Inferior parietal cortex (tissue), 1 donor: ENCODE data around the gene PTRHD1.
"Not testable (repeated sequence)": the region's sequence is repeated elsewhere in the genome, so short reads cannot be mapped to it uniquely, and the experiment has no call there.

Source experiments
- DNase-seq: peaks from one replicate; pipeline ENCODE4 v3.0.0-alpha.2; 2016; ENCODE audit errors: extremely low spot score

Gene PTRHD1

DNA sequence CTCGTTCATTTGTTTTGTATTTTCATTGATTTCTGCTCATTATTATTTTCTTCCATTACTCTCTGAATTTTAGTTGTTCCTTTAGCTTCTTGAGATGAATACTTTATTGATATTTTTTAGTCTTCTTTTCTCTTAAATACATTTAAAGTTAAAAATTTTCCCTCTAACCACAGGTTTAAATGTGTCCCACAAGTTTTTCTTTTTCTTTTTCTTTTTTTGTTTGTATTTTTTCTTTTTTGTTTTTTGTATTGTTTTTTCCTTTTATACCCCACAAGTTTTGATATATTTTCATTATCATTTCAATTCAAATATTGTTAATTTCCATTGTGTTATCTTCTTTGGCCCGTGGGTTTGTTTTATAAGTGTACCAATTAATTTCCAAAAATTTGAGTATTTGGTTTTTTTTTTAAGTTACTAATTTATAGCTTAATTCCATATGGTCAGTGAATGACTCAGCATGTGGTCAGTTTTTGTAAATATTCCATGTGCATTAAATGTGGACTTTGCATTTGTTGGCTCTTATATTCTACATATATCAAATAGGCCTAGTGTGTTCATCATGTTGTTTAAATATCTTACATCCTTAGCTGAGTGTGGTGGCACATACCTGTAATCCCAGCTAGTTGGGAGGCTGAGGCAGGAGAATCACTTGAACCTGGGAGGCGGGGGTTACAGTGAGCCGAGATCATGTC is 16.3 kb upstream of the PTRHD1 start:
- DNase-seq = no peak

DNA sequence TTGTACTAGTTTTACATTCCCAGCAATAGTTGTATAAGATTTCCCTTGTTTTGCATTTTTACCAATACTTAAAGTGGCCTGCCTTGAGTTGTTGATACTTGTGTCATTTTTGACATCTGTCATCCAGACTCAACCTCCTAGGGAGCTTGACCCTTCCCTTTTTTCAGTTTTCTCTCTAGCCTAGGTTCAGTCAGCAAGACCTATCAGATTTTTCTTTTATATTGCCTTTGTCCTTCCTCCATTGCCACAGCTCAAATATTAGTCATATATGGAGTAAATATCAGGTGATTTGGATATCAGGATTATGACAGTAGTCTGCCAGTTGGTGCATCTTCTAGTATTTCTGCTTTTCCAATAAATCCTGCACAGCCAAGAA is 13.5 kb upstream of the PTRHD1 start:
- DNase-seq = no peak

DNA sequence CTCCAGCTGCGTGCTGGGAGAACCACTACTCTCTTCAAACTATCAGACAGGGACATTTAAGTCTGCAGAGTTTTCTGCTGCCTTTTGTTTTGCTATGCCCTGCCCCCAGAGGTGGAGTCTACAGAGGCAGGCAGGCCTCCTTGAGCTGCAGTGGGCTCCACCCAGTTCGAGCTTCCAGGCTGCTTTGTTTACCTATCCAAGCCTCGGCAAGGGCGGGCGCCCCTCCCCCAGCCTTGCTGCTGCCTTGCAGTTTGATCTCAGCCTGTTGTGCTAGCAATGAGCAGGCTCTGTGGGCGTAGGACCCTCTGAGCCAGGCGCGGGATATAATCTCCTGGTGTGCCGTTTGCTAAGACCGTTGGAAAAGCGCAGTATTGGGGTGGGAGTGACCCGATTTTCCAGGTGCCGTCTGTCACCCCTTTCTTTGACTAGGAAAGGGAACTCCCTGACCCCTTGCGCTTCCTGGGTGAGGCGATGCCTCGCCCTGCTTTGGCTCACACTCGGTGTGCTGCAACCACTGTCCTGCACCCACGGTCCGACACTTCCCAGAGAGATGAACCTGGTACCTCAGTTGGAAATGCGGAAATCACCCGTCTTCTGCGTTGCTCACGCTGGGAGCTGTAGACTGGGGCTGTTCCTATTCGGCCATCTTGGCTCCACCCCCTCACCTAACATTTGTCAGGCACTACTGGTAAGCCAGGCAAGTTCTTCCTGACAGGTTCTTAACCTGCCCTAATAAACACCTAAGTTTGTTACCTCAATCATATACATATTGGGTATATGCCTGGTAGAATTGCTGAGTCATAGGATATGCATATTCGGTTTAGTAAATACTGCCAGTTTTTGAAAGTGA is 12.8 kb upstream of the PTRHD1 start:
- DNase-seq = not testable (repeated sequence)

- DNase-seq = not testable (repeated sequence)
Observed at GRCh38 chr2:24800487-24800886, 7.3 kb upstream of the PTRHD1 start.

DNA sequence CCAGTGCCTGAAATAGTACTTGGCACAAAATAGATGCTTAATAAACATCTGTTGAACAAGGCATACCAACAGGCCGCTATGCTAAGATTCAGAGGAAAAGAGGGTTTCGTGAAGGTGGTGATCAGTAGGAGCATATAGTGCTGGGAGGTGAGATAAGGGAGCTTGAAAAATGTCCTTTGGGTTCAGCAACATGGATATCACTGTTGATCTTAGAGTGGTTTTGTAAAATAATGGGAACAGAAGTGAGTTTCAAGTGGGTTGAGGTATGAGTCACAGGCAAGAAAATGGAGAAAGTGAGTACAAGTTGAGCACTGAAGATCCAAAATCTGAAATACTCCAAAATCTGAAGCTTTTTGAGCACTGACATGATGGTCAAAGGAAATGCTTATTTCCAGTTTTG is 4.5 kb upstream of the PTRHD1 start:
- DNase-seq = no peak

DNA sequence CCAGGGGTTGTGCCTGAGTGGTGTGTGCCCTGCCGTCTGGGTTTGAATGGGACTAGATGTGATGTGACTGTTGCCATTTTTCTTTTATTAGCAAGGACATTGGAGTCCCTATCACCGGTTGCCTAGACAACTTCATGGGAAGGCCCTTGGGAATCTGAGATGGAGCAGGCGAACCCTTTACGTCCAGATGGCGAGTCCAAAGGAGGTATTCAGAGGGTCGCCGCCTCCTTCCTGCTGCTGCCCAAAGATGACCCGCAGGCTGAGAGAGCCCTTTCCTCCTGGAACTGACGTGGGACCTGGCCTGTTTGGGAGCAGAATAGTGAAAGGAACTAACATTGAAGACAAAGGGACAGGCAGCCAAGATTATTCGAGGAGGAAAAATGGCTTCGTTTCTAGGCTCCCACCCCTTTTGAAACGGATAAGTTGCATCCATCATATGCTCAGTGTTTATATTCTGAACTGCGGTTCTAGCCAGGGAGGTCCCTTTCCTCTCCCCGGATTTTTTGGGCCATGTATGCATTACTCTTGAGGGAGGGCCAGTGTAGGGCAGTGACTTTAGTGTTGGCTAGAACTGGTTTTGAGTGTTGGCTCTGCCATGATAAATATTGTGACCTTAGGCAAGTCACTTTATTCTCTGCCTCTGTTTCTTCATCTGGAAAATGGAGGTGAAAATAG is 707 bp upstream of the PTRHD1 start:
- DNase-seq = no peak

GRCh38 chr2:24792542-24792873 is 683 bp downstream of the PTRHD1 start:
- DNase-seq = no peak

- DNase-seq = no peak
Observed at GRCh38 chr2:24791452-24791851, 1.7 kb downstream of the PTRHD1 start.

GRCh38 chr2:24788816-24789215 is 4.4 kb downstream of the PTRHD1 start:
- DNase-seq = no peak

GRCh38 chr2:24787532-24787931 is 5.7 kb downstream of the PTRHD1 start:
- DNase-seq = no peak

DNA sequence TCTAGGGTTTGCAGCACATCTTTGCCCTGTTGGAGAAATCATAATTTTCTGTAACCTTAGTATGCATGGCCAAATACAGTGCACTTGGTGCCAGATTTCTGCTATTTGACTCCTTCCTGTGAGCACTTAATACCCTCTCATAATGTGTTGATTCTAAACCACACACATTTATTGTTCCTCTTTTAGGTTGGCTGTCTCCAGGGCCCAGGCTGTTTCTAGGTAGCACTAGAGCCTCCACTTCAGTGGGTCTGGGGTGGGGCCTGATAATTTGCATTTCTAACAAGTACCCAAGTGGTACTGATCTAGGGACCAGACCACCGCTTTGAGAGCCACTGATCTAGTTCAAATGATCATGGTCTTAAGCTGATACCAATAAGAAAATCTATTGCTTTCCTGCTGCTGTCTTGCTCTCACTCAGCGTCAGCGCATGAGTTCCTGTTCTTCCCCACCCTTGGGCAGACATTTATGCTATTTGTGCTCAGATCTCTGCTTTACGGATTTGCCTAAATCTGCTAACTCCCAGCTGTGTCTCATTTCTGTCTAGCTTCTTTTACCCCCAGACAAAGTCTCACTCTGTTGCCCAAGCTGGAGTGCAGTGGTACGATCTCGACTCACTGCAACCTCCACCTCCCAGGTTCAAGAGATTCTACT is 7.4 kb downstream of the PTRHD1 start:
- DNase-seq = no peak

DNA sequence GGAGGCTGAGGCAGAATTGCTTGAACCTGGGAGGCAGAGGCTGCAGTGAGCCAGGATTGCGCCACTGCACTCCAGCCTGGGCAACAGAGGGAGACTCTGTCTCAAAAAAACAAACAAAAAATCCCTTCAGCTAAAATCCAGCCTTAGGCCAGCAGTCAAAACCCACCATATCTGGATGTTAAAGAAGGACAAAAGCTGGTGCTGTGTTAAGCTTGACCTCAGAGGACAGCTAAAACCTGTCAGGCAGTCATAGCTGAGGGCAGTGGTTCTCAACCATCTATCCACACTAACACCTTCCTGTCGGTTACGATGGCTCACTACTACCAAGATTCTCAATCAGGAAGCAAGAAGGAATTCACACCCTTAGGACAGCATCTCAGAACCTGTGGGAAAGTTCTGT is 9.6 kb downstream of the PTRHD1 start:
- no peak for DNase-seq

- no peak for DNase-seq
Observed at GRCh38 chr2:24779116-24779515, 14.1 kb downstream of the PTRHD1 start.

GRCh38 chr2:24774373-24774772 is 18.8 kb downstream of the PTRHD1 start:
- no peak for DNase-seq

DNA sequence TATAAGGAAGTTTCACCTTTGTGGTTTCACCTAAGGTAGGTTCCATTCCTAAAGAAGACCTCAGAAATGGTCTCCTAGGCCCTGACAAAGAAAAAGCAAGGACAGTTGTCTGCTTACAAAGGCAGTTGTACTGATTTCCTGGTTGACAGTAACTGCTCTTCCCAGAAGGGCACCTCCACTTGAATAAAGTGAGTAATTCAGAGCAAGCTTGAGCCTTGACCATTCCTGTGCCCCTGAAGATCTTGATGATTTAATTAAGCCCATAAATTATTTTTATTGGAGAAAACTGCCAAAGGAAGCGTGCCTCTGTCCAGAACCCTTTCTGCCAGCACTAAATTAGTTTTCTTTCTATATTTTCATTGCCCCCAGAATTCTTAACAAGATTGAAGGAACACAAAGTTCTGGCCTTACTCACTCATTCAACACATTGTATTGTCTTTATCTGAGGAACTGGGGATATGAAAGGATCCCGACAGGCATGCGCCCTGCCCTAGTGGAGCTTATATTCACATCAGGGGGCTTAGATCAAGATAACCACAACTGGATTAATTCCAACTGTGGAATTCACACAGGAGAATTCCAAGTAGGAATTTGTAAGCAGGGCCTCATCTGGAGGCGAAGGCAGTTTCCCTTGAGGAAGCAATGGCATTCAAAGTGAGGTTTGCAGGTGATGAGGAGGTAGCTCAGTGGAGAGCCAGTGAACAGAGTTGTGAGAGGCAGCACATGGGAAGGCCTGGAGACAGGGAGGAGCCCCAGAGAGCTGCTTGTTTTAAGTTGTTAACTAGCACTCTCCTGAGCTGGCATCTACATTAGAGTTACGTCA is 21.2 kb downstream of the PTRHD1 start:
- no peak for DNase-seq

- DNase-seq = no peak
Observed at GRCh38 chr2:24771061-24771460, 22.1 kb downstream of the PTRHD1 start.

DNA sequence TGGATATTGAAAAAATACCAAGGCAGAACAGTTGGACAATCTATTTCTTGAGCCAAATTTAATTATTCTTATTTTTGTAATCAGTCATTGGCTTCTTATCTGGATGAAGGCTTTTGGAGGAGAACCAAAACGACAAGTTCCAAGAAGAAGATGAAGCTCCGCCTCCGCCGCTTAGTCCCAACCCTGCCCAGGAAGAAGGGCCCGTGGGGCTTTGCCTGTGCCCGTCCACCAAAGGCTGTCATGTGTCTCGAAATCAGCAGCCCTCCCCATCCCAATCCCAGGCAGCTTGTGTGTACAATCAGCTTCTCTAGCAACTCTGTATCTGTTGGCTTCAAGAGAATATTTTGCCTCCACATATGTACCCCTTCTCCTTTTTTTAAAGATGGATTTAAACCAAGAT is 24.6 kb downstream of the PTRHD1 start:
- no peak for DNase-seq

DNA sequence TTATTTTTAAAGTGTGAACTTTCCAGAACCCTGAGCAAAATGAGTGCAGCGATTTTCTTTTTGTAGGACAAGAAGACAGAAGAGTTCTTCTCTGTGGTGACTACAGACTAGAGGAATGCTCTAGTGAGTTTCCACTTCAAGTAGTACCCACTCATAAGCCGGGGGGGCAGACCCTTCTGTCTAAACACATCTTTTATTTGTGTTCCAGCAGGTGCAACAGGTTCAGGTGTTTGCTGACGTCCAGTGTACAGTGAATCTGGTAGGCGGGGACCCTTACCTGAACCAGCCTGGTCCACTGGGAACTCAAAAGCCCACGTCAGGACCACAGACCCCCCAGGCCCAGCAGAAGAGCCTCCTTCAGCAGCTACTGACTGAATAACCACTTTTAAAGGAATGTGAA is 25.2 kb downstream of the PTRHD1 start:
- DNase-seq = no peak

- no peak for DNase-seq
Observed at GRCh38 chr2:24766609-24767008, 26.6 kb downstream of the PTRHD1 start.

DNA sequence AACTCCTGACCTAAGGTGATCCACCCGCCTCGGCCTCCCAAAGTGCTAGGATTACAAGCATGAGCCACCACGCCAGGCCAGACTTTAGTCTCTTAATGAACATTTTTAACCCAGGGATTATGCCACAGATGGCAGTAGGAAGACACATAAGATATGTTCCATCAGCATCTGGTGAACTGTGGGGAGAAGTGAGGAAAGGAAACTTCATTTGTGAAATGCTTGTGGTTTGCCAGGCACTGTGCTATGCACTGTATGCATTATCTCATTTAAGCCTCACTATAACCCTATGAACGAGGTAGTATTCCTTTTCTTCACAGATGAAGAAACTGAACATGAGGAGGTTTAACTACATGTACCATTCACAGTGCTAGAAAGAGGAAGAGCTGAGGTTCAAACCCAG is 29.3 kb downstream of the PTRHD1 start:
- DNase-seq = no peak

DNA sequence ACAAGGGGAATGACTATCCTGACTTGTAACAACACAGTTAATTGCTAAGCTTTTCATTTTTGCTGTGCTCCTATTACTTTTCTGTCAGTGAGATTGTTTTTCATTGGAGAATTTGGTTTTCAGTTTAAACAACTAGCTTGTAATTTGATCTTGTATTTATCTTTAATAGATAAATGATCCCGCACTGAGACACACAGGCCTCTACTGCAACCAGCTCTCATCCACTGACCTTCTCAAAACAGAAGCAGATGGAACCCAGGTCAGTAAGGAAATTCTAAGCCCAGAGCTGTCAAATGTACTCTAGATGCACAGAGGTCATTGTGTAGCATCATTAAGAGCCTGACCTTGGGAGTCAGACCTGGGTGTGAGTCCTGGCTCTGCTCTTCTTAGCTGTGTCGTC is 30.7 kb downstream of the PTRHD1 start:
- DNase-seq = no peak

DNA sequence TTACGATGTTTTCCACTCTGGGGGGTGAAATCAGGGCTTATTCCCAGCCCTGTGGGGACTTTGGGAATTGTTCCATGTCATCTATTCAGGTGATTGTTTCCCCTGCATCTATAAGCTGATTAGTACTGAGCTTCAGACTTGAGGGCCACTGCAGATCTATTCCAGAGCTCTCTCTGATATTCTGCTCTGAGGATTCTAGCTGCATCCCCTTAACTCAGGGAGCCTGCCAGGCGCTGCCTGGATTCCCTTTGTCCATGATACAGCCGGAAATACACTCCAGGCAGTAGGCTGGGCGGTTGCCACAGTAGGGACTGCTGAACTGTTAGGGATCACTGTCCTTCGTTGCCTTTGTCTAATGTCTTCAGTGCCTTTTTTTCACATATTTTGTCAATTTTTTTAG is 31.3 kb downstream of the PTRHD1 start:
- no peak for DNase-seq
